Stimulated activated naive CD4-positive, alpha-beta T cell (primary cell): ENCODE data around the gene VEGFB.

Experiments
- DNase-seq, 6 experiments: peaks; one replicate each; lab custom pipeline; 2025; lab: John Stamatoyannopoulos, UW

Gene VEGFB

GRCh38 chr11:64211181-64211872 lies 23.1 kb upstream of the VEGFB start:
- no peak for DNase-seq

GRCh38 chr11:64216879-64217278 lies 17.5 kb upstream of the VEGFB start:
- no peak for DNase-seq

GRCh38 chr11:64218628-64219353 lies 15.6 kb upstream of the VEGFB start:
- DNase-seq = no peak

GRCh38 chr11:64219354-64219684 lies 15.1 kb upstream of the VEGFB start:
- no peak for DNase-seq

GRCh38 chr11:64219755-64220154 lies 14.6 kb upstream of the VEGFB start:
- DNase-seq = no peak

GRCh38 chr11:64220271-64220670 lies 14.1 kb upstream of the VEGFB start:
- no peak for DNase-seq

GRCh38 chr11:64220798-64221197 lies 13.6 kb upstream of the VEGFB start:
- no peak for DNase-seq

- DNase-seq = no peak
Measured at GRCh38 chr11:64222651-64223000, 11.8 kb upstream of the VEGFB start.

GRCh38 chr11:64223001-64223651 lies 11.3 kb upstream of the VEGFB start:
- DNase-seq = no peak

GRCh38 chr11:64224151-64224890 lies 10.1 kb upstream of the VEGFB start:
- DNase-seq = no peak

- DNase-seq = no peak
Measured at GRCh38 chr11:64224891-64225607, 9.3 kb upstream of the VEGFB start.

GRCh38 chr11:64225608-64226506 lies 8.5 kb upstream of the VEGFB start, which contains the start of the genes NUDT22 and TRPT1:
Gene NUDT22 (plus strand): TSS chr11:64226274. CDS start chr11:64226653, 379 bp downstream.
Gene TRPT1 (minus strand): TSS chr11:64226186. CDS start chr11:64225860, 326 bp downstream.
- DNase-seq = peak; percentile 75 to 90 (median 88)

GRCh38 chr11:64226507-64227051 lies 7.8 kb upstream of the VEGFB start:
- peak; percentile 24 to 63 (median 44) for DNase-seq

GRCh38 chr11:64227405-64227956 lies 6.9 kb upstream of the VEGFB start:
- DNase-seq = no peak

GRCh38 chr11:64229090-64229743 lies 5.2 kb upstream of the VEGFB start:
- no peak for DNase-seq

GRCh38 chr11:64229744-64230170 lies 4.6 kb upstream of the VEGFB start:
- no peak for DNase-seq

GRCh38 chr11:64230171-64230984 lies 4.0 kb upstream of the VEGFB start, which contains the start of gene DNAJC4:
Gene DNAJC4 (plus strand): TSS chr11:64230548. CDS start chr11:64230855, 307 bp downstream.
- DNase-seq = peak; percentile 78 to 87 (median 82)

GRCh38 chr11:64230985-64231365 lies 3.4 kb upstream of the VEGFB start:
- DNase-seq = peak in 1 of 6 experiments; percentile 51
